H9 (cell line): ENCODE measurements around the gene R3HDM1. TPM values are rescaled to one million over a fixed set of nuclear protein-coding genes. Genes with fewer than 3 reads are reported as not detected.

ENCODE experiments used
- DNase-seq: peaks from one replicate; pipeline ENCODE4 v3.0.0-alpha.2; 2017
- H2AFZ ChIP-seq: one replicate; pipeline ENCODE4 v1.6.1; 2013; ENCODE audit warnings: mild to moderate bottlenecking, low read length, control low read depth, moderate library complexity
- H2AK5ac ChIP-seq: 2 replicates; pipeline ENCODE4 v1.6.1; 2013; ENCODE audit warnings: low read length, control low read depth, mixed read lengths; ENCODE audit not compliant: insufficient read length
- H2BK120ac ChIP-seq: one replicate; pipeline ENCODE4 v1.6.1; 2013; ENCODE audit warnings: low read depth, mild to moderate bottlenecking, low read length, control low read depth, inconsistent platforms; ENCODE audit not compliant: poor library complexity, severe bottlenecking
- H2BK12ac ChIP-seq: 2 replicates; pipeline ENCODE4 v1.6.1; 2013; ENCODE audit warnings: low read length, control low read depth, mixed read lengths, low read depth; ENCODE audit not compliant: insufficient read length
- H2BK15ac ChIP-seq: 2 replicates; pipeline ENCODE4 v1.6.1; 2013; ENCODE audit warnings: low read depth, low read length, control low read depth
- H2BK20ac ChIP-seq: one replicate; pipeline ENCODE4 v1.6.1; 2013; ENCODE audit warnings: low read depth, mild to moderate bottlenecking, low read length, control low read depth, inconsistent platforms; ENCODE audit not compliant: poor library complexity, severe bottlenecking
- H2BK5ac ChIP-seq: 2 replicates; pipeline ENCODE4 v1.6.1; 2013; ENCODE audit warnings: low read length, control low read depth, mixed read lengths; ENCODE audit not compliant: insufficient read length
- H3K14ac ChIP-seq: 2 replicates; pipeline ENCODE4 v1.6.1; 2013; ENCODE audit warnings: low read length, control low read depth; ENCODE audit not compliant: insufficient read depth
- H3K18ac ChIP-seq: 2 replicates; pipeline ENCODE4 v1.6.1; 2013; ENCODE audit warnings: low read depth, mild to moderate bottlenecking, mixed read lengths, low read length, control low read depth; ENCODE audit not compliant: insufficient read length
- H3K23ac ChIP-seq: 2 replicates; pipeline ENCODE4 v1.6.1; 2013; ENCODE audit warnings: low read length, control low read depth, mixed read lengths, low read depth; ENCODE audit not compliant: insufficient read length
- H3K23me2 ChIP-seq: 2 replicates; pipeline ENCODE4 v1.6.1; 2013; ENCODE audit warnings: low read depth, mild to moderate bottlenecking, mixed read lengths, low read length, control low read depth; ENCODE audit not compliant: insufficient read length, poor library complexity, severe bottlenecking
- H3K27ac ChIP-seq: 2 replicates; pipeline ENCODE4 v1.5.1; 2013; ENCODE audit warnings: low read length, control low read depth, mixed read lengths, low read depth; ENCODE audit not compliant: insufficient read length
- H3K27me3 ChIP-seq: 2 replicates; pipeline ENCODE4 v1.6.1; 2013; ENCODE audit warnings: low read length, control low read depth, inconsistent platforms; ENCODE audit not compliant: insufficient read depth
- H3K4ac ChIP-seq: 2 replicates; pipeline ENCODE4 v1.6.1; 2013; ENCODE audit warnings: low read depth, mild to moderate bottlenecking, control low read depth, inconsistent platforms, low read length, moderate library complexity
- H3K4me1 ChIP-seq: 2 replicates; pipeline ENCODE4 v1.6.1; 2013; ENCODE audit warnings: low read length, control low read depth, inconsistent platforms; ENCODE audit not compliant: insufficient read depth
- H3K4me2 ChIP-seq: 2 replicates; pipeline ENCODE4 v1.6.1; 2013; ENCODE audit warnings: low read length, control low read depth, mixed read lengths; ENCODE audit not compliant: insufficient read length, insufficient read depth
- H3K56ac ChIP-seq: 2 replicates; pipeline ENCODE4 v1.6.1; 2013; ENCODE audit warnings: low read depth, mild to moderate bottlenecking, mixed read lengths, low read length, control low read depth; ENCODE audit not compliant: insufficient read length
- H3K79me1 ChIP-seq: 2 replicates; pipeline ENCODE4 v1.6.1; 2013; ENCODE audit warnings: low read depth, mild to moderate bottlenecking, moderate library complexity, low read length, control low read depth, inconsistent platforms; ENCODE audit not compliant: insufficient read depth, poor library complexity, severe bottlenecking
- H3K79me2 ChIP-seq: 2 replicates; pipeline ENCODE4 v1.6.1; 2013; ENCODE audit warnings: low read length, control low read depth, inconsistent platforms; ENCODE audit not compliant: insufficient read depth
- H3K9ac ChIP-seq: 2 replicates; pipeline ENCODE4 v1.6.1; 2013; ENCODE audit warnings: low read length, control low read depth, mixed read lengths; ENCODE audit not compliant: insufficient read length; ENCODE audit errors: extremely low read depth
- H3K9me3 ChIP-seq: one replicate; pipeline ENCODE4 v1.6.1; 2013; ENCODE audit warnings: low read depth, low read length, inconsistent platforms; ENCODE audit not compliant: control insufficient read depth
- H3T11ph ChIP-seq: one replicate; pipeline ENCODE4 v1.6.1; 2013; ENCODE audit warnings: mild to moderate bottlenecking, low read length, control low read depth, inconsistent platforms
- H4K20me1 ChIP-seq: one replicate; pipeline ENCODE4 v1.6.1; 2013; ENCODE audit not compliant: control insufficient read depth, insufficient read length, insufficient read depth
- H4K5ac ChIP-seq: 2 replicates; pipeline ENCODE4 v1.6.1; 2013; ENCODE audit warnings: low read depth, mild to moderate bottlenecking, mixed read lengths, low read length, control low read depth; ENCODE audit not compliant: insufficient read length
- H4K8ac ChIP-seq: replicated peaks from 2 replicates; pipeline ENCODE4 v1.6.1; 2013; ENCODE audit warnings: low read length, control low read depth, mixed read lengths, low read depth; ENCODE audit not compliant: insufficient read length
- H4K91ac ChIP-seq: 2 replicates; pipeline ENCODE4 v1.6.1; 2013; ENCODE audit warnings: low read depth, mild to moderate bottlenecking, moderate library complexity, mixed read lengths, low read length, control low read depth; ENCODE audit not compliant: insufficient read length
- H3K27ac Mint-ChIP-seq, 3 experiments: 2 replicates in 2 of 3; 3 replicates in 1 of 3; pipeline ENCODE4 v1.8.0; 2020 to 2021; ENCODE audit warnings: mixed read lengths in 3 of 3, mild to moderate bottlenecking in 1 of 3, moderate library complexity in 1 of 3
- H3K27me3 Mint-ChIP-seq: 2 replicates; pipeline ENCODE4 v1.8.0; 2021; ENCODE audit warnings: low read depth, mild to moderate bottlenecking, moderate library complexity, mixed read lengths
- H3K36me3 Mint-ChIP-seq, 3 experiments: 2 replicates in 2 of 3; 3 replicates in 1 of 3; pipeline ENCODE4 v1.8.0; 2020 to 2021; ENCODE audit warnings: low read depth in 3 of 3, mixed read lengths in 3 of 3; ENCODE audit not compliant: insufficient read depth in 1 of 3
- H3K4me1 Mint-ChIP-seq, 2 experiments: 2 replicates each; pipeline ENCODE4 v1.8.0; 2020; ENCODE audit warnings: mixed read lengths in 2 of 2
- H3K4me3 Mint-ChIP-seq, 2 experiments: 2 replicates in 1 of 2; 3 replicates in 1 of 2; pipeline ENCODE4 v1.8.0; 2020 to 2021; ENCODE audit warnings: mild to moderate bottlenecking in 2 of 2, mixed read lengths in 2 of 2, moderate library complexity in 1 of 2
- H3K9me3 Mint-ChIP-seq, 2 experiments: 2 replicates in 1 of 2; 3 replicates in 1 of 2; pipeline ENCODE4 v1.8.0; 2020; ENCODE audit warnings: mild to moderate bottlenecking in 2 of 2, mixed read lengths in 2 of 2, moderate library complexity in 1 of 2
- CTCF ChIP-seq: fragments of 200-600 bp; sonication (generic); conservative IDR thresholded peaks from 3 replicates; pipeline ENCODE4 v1.8.0; 2021; ENCODE audit warnings: antibody characterized with exemption, mild to moderate bottlenecking
- WGBS: extraction: QIAGEN DNeasy Blood & Tissue Kit; methylation state at CpG from one replicate; pipeline ENCODE4 v1.1.7; 2013; ENCODE audit warnings: missing lambda C conversion rate, low lambda C conversion rate, mixed read lengths; ENCODE audit not compliant: insufficient read length; ENCODE audit errors: extremely low coverage; 5-methylcytosine and 5-hydroxymethylcytosine counted together
- total RNA-seq: library from RNA; stranded (reverse); gene quantifications from 2 replicates; pipeline ENCODE4 v1.2.1, GENCODE V29; 2021

The R3HDM1 gene
- total RNA-seq, 1 experiment from 2014 or later: 58.8 TPM

DNA sequence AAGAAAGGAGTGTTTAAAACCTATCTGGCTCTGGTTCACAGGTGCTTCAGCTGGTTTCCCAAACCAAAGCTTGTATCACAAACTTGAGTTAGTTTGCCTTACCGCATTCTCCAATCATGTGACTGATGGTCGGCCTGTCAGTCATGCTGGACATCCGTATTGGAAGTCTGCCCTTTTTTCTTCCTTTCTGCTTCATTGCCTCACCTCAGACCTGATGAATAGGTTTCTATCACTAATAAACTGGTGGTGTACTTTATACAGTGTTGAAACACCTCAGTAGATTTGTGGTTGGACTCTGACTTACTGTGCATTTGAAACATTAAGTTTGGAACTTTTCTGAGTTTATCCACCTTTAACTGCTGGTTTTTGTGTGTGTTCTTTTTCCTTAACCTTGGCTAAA is 84.1 kb downstream of the R3HDM1 start:
- Histone ChIP-seq H4K8ac (no peak overlapping the region), H3K14ac (no peak overlapping the region), H3K9ac (no peak overlapping the region), H3K4me1 (no peaks in the 10 kb centered on the region), H2AFZ (no peak overlapping the region), H3K23me2 (no peaks in the 10 kb centered on the region), H3T11ph (no peak overlapping the region), H3K27me3 (no peaks in the 10 kb centered on the region), H2AK5ac (no peak overlapping the region), H2BK20ac (no peak overlapping the region), H4K20me1 (no peaks in the 10 kb centered on the region), H3K4me2 (no peak overlapping the region), H2BK5ac (no peak overlapping the region), H2BK120ac (no peak overlapping the region), H4K5ac (no peak overlapping the region), H3K79me2 (no peaks in the 10 kb centered on the region), H3K23ac (no peak overlapping the region), H2BK12ac (no peak overlapping the region), H3K79me1 (no peaks in the 10 kb centered on the region), H4K91ac (no peak overlapping the region), H3K56ac (no peak overlapping the region), H3K9me3 (no peaks in the 10 kb centered on the region), H3K18ac (no peak overlapping the region), H3K27ac (no peak overlapping the region), H3K4ac (no peak overlapping the region), H2BK15ac (no peak overlapping the region)
- H3K9me3 Mint-ChIP-seq: no peaks in the 10 kb centered on the region; a peak in 1 of 5 replicates
- H3K36me3 Mint-ChIP-seq: peaks cover 3 to 8% (median 3%) of the 10 kb centered on the region in 3 experiments; a peak in 3 of 7 replicates
- no peak for DNase-seq
- no peaks in the 10 kb centered on the region for H3K27me3 Mint-ChIP-seq
- H3K4me1 Mint-ChIP-seq: no peaks in the 10 kb centered on the region
- H3K27ac Mint-ChIP-seq: peak overlapping the region in 1 of 3 experiments; percentile 53; a peak in 1 of 7 replicates
- TF ChIP-seq CTCF: no peak
- H3K4me3 Mint-ChIP-seq: no peak overlapping the region
- no CpG with 5 or more reads among the region's 3 CpGs for WGBS
